HepG2 (cell line): ENCODE data around the gene MRPS2. TPM values are rescaled to one million over a fixed set of nuclear protein-coding genes. Genes with fewer than 3 reads are reported as not detected.

Source experiments
- EZH2 ChIP-seq: conservative IDR thresholded peaks from 2 replicates; pipeline ENCODE4 v1.6.1; 2012; ENCODE audit warnings: mild to moderate bottlenecking, low read depth, low read length, moderate library complexity
- NCOR1 ChIP-seq: fragments of 200-600 bp; sonication (generic); IDR thresholded peaks from 2 replicates; pipeline ENCODE4 v1.7.0; 2017; ENCODE audit warnings: antibody characterized with exemption, low read length, borderline replicate concordance
- SNAI1 ChIP-seq: sonication (generic); formaldehyde crosslinking; IDR thresholded peaks from 2 replicates; pipeline ENCODE4 v1.5.0; 2020; ENCODE audit warnings: mild to moderate bottlenecking, missing genetic modification reagents, borderline replicate concordance
- SNAPC4 ChIP-seq: sonication (generic); formaldehyde crosslinking; IDR thresholded peaks from 2 replicates; pipeline ENCODE4 v1.4.0; 2020; ENCODE audit warnings: mild to moderate bottlenecking, missing genetic modification reagents
- SOX13 ChIP-seq, 3 experiments: fragments of 450-650 bp in 1 of 3; sonication (generic) in 1 of 3; formaldehyde crosslinking in 1 of 3; IDR thresholded peaks in 2 of 3; conservative IDR thresholded peaks in 1 of 3; 2 replicates each; pipeline versions ENCODE4 v1.5.0 to v1.6.1; 2016 to 2020; ENCODE audit warnings: antibody characterized with exemption in 1 of 3, mild to moderate bottlenecking in 1 of 3, missing compliant biosample characterization in 1 of 3, missing genetic modification reagents in 1 of 3, moderate library complexity in 1 of 3
- TAF1 ChIP-seq: sonication (generic); formaldehyde crosslinking; IDR thresholded peaks from 2 replicates; pipeline ENCODE4 v1.4.0; 2020; ENCODE audit warnings: missing genetic modification reagents
- TCF7 ChIP-seq: sonication (generic); IDR thresholded peaks from 2 replicates; pipeline ENCODE4 v1.6.1; 2016; ENCODE audit warnings: antibody characterized with exemption, low read depth
- ZFP36L2 ChIP-seq: sonication (generic); formaldehyde crosslinking; IDR thresholded peaks from 2 replicates; pipeline ENCODE4 v1.4.0; 2020; ENCODE audit warnings: missing genetic modification reagents
- ZFX ChIP-seq: sonication (generic); formaldehyde crosslinking; IDR thresholded peaks from 2 replicates; pipeline ENCODE4 v1.4.0; 2020; ENCODE audit warnings: mild to moderate bottlenecking, low read depth, missing genetic modification reagents, moderate library complexity
- ZKSCAN5 ChIP-seq: sonication (generic); formaldehyde crosslinking; IDR thresholded peaks from 2 replicates; pipeline ENCODE4 v1.5.1; 2020; ENCODE audit warnings: mild to moderate bottlenecking, missing genetic modification reagents
- ZMYM3 ChIP-seq: sonication (generic); formaldehyde crosslinking; IDR thresholded peaks from 2 replicates; pipeline ENCODE4 v1.5.1; 2020; ENCODE audit warnings: mild to moderate bottlenecking, missing genetic modification reagents
- ZNF20 ChIP-seq: sonication (generic); formaldehyde crosslinking; IDR thresholded peaks from 2 replicates; pipeline ENCODE4 v1.4.0; 2020; ENCODE audit warnings: mild to moderate bottlenecking, moderate library complexity, missing genetic modification reagents
- ZNF333 ChIP-seq: sonication (generic); formaldehyde crosslinking; IDR thresholded peaks from 2 replicates; pipeline ENCODE4 v1.4.0; 2020; ENCODE audit warnings: mild to moderate bottlenecking, missing genetic modification reagents, borderline replicate concordance
- ZNF501 ChIP-seq: sonication (generic); formaldehyde crosslinking; IDR thresholded peaks from 2 replicates; pipeline ENCODE4 v1.5.1; 2020; ENCODE audit warnings: mild to moderate bottlenecking, moderate library complexity, missing genetic modification reagents
- ZNF691 ChIP-seq: sonication (generic); formaldehyde crosslinking; IDR thresholded peaks from 2 replicates; pipeline ENCODE4 v1.4.0; 2020; ENCODE audit warnings: missing genetic modification reagents, low read depth, mild to moderate bottlenecking, borderline replicate concordance
- polyA plus RNA-seq, 8 experiments: library from polyadenylated mRNA; depleted of rRNA in 3 of 8; stranded (reverse) in 7 of 8; unstranded in 1 of 8; fragments of >200 nt; fragmentation: Illumina TruSeq in 4 of 8; extraction: Trizol in 4 of 8; gene quantifications; 2 replicates each; pipeline versions ENCODE4 v1.2.1 to v1.2.3, GENCODE V29; 2011 to 2016; ENCODE audit warnings: low read depth in 4 of 8, missing spikeins in 1 of 8, mixed read lengths in 1 of 8; ENCODE audit not compliant: insufficient read depth in 1 of 8
- total RNA-seq, 5 experiments: library from RNA; depleted of rRNA; stranded (reverse); fragments of >200 nt; fragmentation: Illumina TruSeq; extraction: Trizol; gene quantifications; 2 replicates each; pipeline ENCODE4 v1.2.3, GENCODE V29; 2016; ENCODE audit warnings: low read depth in 1 of 5
- TF ChIP-seq, protein P1 (sequence below): fragments of 450-650 bp; IDR thresholded peaks from 2 replicates; pipeline ENCODE4 v1.6.1; 2017; ENCODE audit warnings: mild to moderate bottlenecking
- TF ChIP-seq, protein P2 (sequence below): sonication (generic); formaldehyde crosslinking; conservative IDR thresholded peaks from 2 replicates; pipeline ENCODE4 v1.4.0; 2020; ENCODE audit warnings: missing genetic modification reagents

Gene MRPS2
- total and polyA plus RNA-seq, 2 of the 13 experiments (the other 11 are each of a cell fraction or from before 2014, with no cell fraction given) = 44.4 to 86.7 TPM

DNA sequence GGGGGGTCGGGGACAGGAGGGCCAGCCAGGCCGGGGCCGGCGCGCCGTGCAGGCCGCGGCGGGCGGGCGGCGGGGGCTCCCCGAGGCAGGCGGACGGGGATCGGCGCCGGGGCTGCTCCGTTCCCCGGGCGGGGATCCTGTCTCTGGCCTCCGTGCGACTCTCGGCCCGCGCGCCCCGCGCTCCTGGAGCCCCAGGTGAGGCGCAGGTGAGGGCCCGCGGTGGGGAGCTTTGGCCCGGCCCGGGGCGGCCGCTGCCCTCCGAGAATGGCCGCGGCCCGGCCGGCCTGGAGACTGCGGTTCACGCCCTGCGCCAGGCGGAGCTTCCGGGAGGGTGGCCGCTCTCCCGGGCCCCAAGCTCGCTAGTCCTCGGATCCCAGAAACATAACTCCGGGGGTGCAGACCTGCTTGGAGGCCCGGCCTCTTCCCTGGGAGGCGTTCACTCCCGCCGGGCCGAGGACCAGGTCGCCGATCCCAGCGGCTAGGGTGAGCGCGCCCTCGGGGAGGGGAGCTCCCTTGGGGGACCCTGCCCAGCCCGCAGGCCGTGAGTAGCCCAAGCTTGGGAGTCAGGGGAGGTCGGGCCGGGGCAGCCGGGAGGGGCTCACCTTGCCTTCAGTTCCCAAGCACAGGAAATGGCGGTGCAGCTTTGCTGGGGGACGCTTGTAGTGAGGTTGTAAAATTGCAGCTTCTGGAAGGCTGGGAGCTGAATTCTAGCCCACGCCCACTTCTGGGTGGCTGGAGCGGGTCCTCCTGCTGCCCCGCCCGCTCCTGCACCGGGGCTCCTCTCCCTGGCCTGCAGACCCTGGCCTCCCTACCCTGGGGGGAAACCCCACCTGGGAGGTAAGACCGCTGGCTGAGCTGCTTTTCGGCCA, 20.2 kb upstream of the MRPS2 start (continued):
- TF ChIP-seq SNAPC4 (CRISPR knock-in tag) (0 out of 2 replicates have a peak, but pooled peaks have one; percentile 56), ZFX (CRISPR knock-in tag) (peak; percentile 73), ZKSCAN5 (no peak), SOX13 (IDR thresholded peaks at IDR 0.05) (no peak), SOX13 (CRISPR knock-in tag; conservative IDR thresholded peaks at IDR 0.05 in 1 of 2, IDR thresholded peaks at IDR 0.05 in 1 of 2) (no peak), ZFP36L2 (CRISPR knock-in tag) (no peak), ZNF691 (CRISPR knock-in tag) (no peak), NCOR1 (no peak), EZH2 (no peak), ZNF20 (0 out of 2 replicates have a peak, but pooled peaks have one; percentile 56), ZNF501 (CRISPR knock-in tag) (no peak), ZMYM3 (CRISPR knock-in tag) (peak; percentile 29; the same call in 1 of the 2 replicates), TCF7 (no peak), ZNF333 (peak; percentile 93; the same call in 1 of the 2 replicates), SNAI1 (0 out of 2 replicates have a peak, but pooled peaks have one; percentile 27), TAF1 (CRISPR knock-in tag) (peak; percentile 48; the same call in 1 of the 2 replicates)
- TF ChIP-seq, protein P1, sequence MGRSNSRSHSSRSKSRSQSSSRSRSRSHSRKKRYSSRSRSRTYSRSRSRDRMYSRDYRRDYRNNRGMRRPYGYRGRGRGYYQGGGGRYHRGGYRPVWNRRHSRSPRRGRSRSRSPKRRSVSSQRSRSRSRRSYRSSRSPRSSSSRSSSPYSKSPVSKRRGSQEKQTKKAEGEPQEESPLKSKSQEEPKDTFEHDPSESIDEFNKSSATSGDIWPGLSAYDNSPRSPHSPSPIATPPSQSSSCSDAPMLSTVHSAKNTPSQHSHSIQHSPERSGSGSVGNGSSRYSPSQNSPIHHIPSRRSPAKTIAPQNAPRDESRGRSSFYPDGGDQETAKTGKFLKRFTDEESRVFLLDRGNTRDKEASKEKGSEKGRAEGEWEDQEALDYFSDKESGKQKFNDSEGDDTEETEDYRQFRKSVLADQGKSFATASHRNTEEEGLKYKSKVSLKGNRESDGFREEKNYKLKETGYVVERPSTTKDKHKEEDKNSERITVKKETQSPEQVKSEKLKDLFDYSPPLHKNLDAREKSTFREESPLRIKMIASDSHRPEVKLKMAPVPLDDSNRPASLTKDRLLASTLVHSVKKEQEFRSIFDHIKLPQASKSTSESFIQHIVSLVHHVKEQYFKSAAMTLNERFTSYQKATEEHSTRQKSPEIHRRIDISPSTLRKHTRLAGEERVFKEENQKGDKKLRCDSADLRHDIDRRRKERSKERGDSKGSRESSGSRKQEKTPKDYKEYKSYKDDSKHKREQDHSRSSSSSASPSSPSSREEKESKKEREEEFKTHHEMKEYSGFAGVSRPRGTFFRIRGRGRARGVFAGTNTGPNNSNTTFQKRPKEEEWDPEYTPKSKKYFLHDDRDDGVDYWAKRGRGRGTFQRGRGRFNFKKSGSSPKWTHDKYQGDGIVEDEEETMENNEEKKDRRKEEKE = no peak
- TF ChIP-seq, protein P2, sequence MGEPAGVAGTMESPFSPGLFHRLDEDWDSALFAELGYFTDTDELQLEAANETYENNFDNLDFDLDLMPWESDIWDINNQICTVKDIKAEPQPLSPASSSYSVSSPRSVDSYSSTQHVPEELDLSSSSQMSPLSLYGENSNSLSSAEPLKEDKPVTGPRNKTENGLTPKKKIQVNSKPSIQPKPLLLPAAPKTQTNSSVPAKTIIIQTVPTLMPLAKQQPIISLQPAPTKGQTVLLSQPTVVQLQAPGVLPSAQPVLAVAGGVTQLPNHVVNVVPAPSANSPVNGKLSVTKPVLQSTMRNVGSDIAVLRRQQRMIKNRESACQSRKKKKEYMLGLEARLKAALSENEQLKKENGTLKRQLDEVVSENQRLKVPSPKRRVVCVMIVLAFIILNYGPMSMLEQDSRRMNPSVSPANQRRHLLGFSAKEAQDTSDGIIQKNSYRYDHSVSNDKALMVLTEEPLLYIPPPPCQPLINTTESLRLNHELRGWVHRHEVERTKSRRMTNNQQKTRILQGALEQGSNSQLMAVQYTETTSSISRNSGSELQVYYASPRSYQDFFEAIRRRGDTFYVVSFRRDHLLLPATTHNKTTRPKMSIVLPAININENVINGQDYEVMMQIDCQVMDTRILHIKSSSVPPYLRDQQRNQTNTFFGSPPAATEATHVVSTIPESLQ (CRISPR knock-in tag) = no peak
